Vagina (tissue), 2 donors: Measurements from ENCODE around the gene KCNA1.

Experiments
- POLR2A ChIP-seq, 2 donors: fragments of 450-650 bp; IDR thresholded peaks; one replicate each; pipeline ENCODE4 v1.6.1; 2017; ENCODE audit warnings: antibody characterized with exemption in 2 of 2, mild to moderate bottlenecking in 2 of 2, moderate library complexity in 2 of 2
- POLR2AphosphoS5 ChIP-seq, 2 donors: sonication (generic); formaldehyde crosslinking; IDR thresholded peaks; one replicate each; pipeline ENCODE4 v1.9.0; 2017; ENCODE audit warnings: antibody characterized with exemption in 2 of 2, mild to moderate bottlenecking in 2 of 2, low read depth in 1 of 2; ENCODE audit not compliant: insufficient read depth in 1 of 2
- TF ChIP-seq, protein P1 (sequence below), 3 experiments: fragments of 450-650 bp in 2 of 3; fragments of 200-600 bp in 1 of 3; sonication (generic) in 1 of 3; IDR thresholded peaks; one replicate each; pipeline ENCODE4 v1.5.1; 2017 to 2019; ENCODE audit warnings: antibody characterized with exemption in 3 of 3, mild to moderate bottlenecking in 2 of 3, moderate library complexity in 2 of 3

- TF ChIP-seq, protein P1, sequence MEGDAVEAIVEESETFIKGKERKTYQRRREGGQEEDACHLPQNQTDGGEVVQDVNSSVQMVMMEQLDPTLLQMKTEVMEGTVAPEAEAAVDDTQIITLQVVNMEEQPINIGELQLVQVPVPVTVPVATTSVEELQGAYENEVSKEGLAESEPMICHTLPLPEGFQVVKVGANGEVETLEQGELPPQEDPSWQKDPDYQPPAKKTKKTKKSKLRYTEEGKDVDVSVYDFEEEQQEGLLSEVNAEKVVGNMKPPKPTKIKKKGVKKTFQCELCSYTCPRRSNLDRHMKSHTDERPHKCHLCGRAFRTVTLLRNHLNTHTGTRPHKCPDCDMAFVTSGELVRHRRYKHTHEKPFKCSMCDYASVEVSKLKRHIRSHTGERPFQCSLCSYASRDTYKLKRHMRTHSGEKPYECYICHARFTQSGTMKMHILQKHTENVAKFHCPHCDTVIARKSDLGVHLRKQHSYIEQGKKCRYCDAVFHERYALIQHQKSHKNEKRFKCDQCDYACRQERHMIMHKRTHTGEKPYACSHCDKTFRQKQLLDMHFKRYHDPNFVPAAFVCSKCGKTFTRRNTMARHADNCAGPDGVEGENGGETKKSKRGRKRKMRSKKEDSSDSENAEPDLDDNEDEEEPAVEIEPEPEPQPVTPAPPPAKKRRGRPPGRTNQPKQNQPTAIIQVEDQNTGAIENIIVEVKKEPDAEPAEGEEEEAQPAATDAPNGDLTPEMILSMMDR (IDR thresholded peaks at IDR 0.05): no peak
- TF ChIP-seq POLR2AphosphoS5 (IDR thresholded peaks at IDR 0.05; ENCODE audit: insufficient read depth in 1 of 2, low read depth in 1 of 2): peak in 1 of 2 donors; percentile 24
- TF ChIP-seq POLR2A (IDR thresholded peaks at IDR 0.05): no peak
These were observed at the start of gene KCNA1 for GRCh38 chr12:4909734-4910501.
